Astrocyte of the cerebellum (primary cell): ENCODE measurements around the gene TMEM82.

Experiments used
- DNase-seq: peaks from one replicate; pipeline ENCODE4 v3.0.0-alpha.2; 2011; ENCODE audit warnings: low read depth
- H3K4me3 ChIP-seq: 2 replicates; pipeline ENCODE4 v1.5.1; 2011; ENCODE audit warnings: mild to moderate bottlenecking, low read depth, low read length, moderate library complexity
- in situ Hi-C: cut with HindIII; loops from 2 replicates; pipeline ENCODE4 v1.10.0; 2017; ENCODE audit warnings: low sequenced_read_pairs
- TF ChIP-seq, protein P1 (sequence below): IDR thresholded peaks from 2 replicates; pipeline ENCODE4 v1.5.1; 2012; ENCODE audit warnings: low read length, low read depth, moderate library complexity, mild to moderate bottlenecking; ENCODE audit errors: missing control alignments

TMEM82 gene

DNA sequence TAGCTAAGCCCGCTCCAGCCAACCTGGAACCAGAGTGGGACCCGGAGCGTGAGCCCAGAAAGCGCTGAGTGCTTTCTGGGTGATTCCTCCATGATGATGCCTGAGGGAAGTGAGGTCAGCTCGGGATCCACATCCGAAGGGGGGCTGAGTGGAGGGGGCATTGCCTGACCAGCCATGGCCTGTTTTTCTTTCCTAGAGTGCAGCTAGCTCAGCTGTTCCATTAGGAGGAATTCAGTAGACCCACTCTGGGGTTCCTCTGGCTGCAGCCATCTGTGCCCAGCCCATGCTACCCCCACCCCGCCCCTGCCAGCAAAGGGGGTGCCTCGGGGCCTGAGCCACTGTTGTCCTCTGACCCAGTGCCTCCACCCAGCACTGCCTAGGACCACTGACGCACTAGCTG, 15.8 kb upstream of the TMEM82 start:
- TF ChIP-seq, protein P1, sequence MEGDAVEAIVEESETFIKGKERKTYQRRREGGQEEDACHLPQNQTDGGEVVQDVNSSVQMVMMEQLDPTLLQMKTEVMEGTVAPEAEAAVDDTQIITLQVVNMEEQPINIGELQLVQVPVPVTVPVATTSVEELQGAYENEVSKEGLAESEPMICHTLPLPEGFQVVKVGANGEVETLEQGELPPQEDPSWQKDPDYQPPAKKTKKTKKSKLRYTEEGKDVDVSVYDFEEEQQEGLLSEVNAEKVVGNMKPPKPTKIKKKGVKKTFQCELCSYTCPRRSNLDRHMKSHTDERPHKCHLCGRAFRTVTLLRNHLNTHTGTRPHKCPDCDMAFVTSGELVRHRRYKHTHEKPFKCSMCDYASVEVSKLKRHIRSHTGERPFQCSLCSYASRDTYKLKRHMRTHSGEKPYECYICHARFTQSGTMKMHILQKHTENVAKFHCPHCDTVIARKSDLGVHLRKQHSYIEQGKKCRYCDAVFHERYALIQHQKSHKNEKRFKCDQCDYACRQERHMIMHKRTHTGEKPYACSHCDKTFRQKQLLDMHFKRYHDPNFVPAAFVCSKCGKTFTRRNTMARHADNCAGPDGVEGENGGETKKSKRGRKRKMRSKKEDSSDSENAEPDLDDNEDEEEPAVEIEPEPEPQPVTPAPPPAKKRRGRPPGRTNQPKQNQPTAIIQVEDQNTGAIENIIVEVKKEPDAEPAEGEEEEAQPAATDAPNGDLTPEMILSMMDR: no peak
- in situ Hi-C loops: no loop called here
- H3K4me3 ChIP-seq: no peak overlapping the region
- no peak for DNase-seq

DNA sequence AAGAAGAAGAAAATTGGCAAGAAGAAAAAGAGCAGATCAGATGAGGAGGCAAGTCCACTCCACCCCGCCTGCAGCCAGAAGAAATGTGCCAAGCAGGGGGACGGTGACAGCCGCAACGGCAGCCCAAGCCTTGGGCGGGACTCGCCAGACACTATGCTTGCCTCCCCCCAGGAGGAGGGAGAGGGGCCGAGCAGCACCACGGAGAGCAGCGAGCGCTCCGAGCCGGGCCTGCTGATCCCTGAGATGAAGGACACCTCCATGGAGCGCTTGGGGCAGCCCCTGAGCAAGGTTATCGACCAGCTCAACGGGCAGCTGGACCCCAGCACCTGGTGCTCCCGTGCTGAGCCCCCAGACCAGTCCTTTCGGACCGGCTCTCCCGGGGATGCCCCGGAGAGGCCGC, 15.3 kb upstream of the TMEM82 start:
- TF ChIP-seq, protein P1: no peak
- no peak overlapping the region for H3K4me3 ChIP-seq
- in situ Hi-C loops: no loop called here
- no peak for DNase-seq

DNA sequence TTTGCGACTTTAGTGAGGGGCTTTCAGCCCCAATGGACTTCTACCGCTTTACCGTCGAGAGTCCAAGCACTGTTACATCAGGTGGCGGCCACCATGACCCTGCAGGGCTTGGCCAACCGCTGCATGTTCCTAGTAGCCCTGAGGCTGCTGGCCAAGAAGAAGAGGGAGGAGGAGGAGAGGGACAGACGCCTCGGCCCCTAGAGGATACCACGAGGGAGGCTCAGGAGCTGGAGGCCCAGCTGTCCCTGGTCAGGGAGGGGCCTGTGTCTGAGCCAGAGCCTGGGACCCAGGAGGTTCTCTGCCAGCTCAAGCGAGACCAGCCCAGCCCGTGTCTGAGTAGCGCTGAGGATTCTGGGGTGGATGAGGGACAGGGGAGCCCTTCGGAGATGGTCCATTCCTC, 14.9 kb upstream of the TMEM82 start:
- in situ Hi-C loops: no loop called here
- H3K4me3 ChIP-seq: no peak overlapping the region
- TF ChIP-seq, protein P1: no peak
- DNase-seq: no peak

DNA sequence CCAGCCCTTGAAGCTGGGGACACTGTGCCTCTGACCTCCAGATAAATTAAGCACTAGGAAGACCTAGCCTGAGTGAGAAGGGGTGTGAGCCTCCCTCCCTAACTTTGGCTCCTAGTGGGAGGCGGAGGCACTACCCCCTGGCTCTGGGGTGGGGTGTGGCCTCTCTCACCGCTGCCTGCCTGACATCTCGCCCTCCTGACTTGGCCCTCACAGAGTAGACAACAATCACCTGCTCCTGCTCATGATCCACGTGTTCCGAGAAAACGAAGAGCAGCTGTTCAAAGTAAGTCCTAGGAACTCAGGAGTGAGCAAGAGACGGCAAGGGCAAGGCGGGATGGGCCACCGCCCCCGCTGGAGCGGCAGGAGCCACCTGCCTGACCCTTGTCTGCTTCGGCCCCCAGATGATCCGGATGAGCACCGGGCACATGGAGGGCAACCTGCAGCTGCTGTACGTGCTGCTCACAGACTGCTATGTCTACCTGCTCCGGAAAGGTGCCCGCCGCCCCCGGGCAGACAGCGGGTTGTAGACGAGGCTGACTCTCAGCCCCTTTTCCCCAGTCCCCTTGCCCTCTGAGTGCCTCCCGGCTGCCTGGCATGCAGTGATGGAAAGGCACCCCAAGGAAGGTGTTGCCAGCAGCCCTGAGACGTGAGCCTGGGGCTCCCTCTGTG, 14.3 kb upstream of the TMEM82 start:
- no peak for DNase-seq
- in situ Hi-C loops: no loop called here

DNA sequence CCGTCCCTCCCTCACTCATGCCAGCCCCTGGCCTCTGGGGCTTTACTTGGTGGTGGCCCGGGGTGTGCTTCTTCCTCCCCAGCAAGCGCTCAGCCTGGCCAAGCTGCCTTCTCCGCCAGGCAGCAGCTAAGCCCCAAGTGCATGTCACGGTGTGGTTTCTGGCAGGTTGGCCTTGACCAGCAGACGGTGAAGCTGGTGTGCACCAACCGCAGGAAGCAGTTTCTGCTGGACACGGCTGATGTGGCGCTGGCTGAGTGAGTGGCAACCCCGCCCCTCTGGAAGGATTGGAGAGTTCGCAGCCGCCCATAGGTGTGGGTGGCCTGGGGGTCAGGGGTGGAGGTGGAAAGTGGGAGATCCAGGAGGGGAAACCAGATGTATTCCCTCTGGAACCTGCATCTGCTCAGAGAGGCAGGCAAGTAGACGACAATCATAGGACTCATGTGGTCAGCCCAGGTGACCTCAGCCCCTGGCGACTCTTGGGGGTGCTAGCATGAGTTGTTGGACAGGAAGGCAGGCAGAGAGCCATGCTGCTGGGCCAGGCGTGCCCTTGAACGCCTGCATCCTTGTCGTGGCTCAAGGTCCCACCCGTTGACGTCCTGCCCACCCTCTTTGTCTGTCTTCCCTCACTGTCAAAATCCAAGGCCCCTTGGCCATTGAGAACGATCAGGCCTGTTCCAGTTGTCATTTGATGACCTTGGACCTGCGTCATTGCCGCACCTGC, 13.2 kb upstream of the TMEM82 start:
- H3K4me3 ChIP-seq: no peak overlapping the region
- no peak for DNase-seq
- in situ Hi-C loops: no loop called here
- TF ChIP-seq, protein P1: no peak

More for the DNA sequence above, 14.3 kb upstream of the TMEM82 start:
- TF ChIP-seq, protein P1: no peak
- no peak overlapping the region for H3K4me3 ChIP-seq

DNA sequence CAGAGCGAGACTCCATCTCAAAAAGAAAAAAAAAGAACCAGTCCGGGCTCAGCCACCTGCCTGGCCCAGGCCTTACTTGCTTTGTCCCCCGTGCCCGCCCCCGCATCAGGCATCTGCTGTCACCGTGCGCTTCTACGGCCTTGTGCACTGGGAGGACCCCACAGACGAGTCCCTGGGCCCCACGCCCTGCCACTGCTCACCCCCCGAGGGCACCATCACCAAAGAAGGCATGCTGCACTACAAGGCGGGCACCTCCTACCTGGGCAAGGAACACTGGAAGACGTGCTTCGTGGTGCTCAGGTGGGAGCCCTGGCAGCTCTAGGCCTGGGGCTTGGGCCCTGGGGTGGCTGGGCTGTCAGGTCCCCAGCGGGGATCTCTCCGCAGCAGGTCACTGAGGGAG, 11.9 kb upstream of the TMEM82 start:
- no peak for DNase-seq
- in situ Hi-C loops: no loop called here
- H3K4me3 ChIP-seq: no peak overlapping the region
- TF ChIP-seq, protein P1: no peak
